Measurements from ENCODE around the gene CPA5. TPM values are rescaled to one million over a fixed set of nuclear protein-coding genes. Genes with fewer than 3 reads are reported as not detected.
A peak's percentile ranks its signal among the peaks of the same experiment; 100 is the strongest.

Gene CPA5
- total and polyA plus RNA-seq, 10 of the 15 experiments (the other 5 are each of a cell fraction or from before 2014, with no cell fraction given), result 0.06 to 0.52 (median 0.29) TPM; not detected in 2

- no peak for TF ChIP-seq USF1 (IDR thresholded peaks at IDR 0.05; ENCODE audit: borderline replicate concordance, extremely low read length, insufficient read depth, low read depth, low read length)
- no peak for TF ChIP-seq TAF1 (IDR thresholded peaks at IDR 0.05; ENCODE audit: borderline replicate concordance, low read depth, low read length)
- no peak for TF ChIP-seq IRF3 (IDR thresholded peaks at IDR 0.05)
- TF ChIP-seq SKIL (IDR thresholded peaks at IDR 0.05; ENCODE audit: low read depth, poor library complexity, severe bottlenecking), result no peak
- no peak for TF ChIP-seq SMAD1 (IDR thresholded peaks at IDR 0.05; ENCODE audit: low read depth, partially characterized antibody)
- no peak for TF ChIP-seq JUND (IDR thresholded peaks at IDR 0.05; ENCODE audit: low read depth, low read length)
- TF ChIP-seq CTCF (IDR thresholded peaks at IDR 0.05 in 2 of 3, conservative IDR thresholded peaks at IDR 0.05 in 1 of 3; ENCODE audit: control insufficient read depth in 2 of 3, extremely low read depth in 1 of 3, insufficient read depth in 1 of 3, low read depth in 3 of 3, low read length in 3 of 3), result no peak
- TF ChIP-seq MYB (IDR thresholded peaks at IDR 0.05; ENCODE audit: borderline replicate concordance, low read depth, low read length), result no peak
- TF ChIP-seq GABPA (IDR thresholded peaks at IDR 0.05; ENCODE audit: low read depth), result no peak
- no peak for TF ChIP-seq E2F8 (IDR thresholded peaks at IDR 0.05; ENCODE audit: low read depth, partially characterized antibody)
- no peak for TF ChIP-seq USF2 (IDR thresholded peaks at IDR 0.05; ENCODE audit: borderline replicate concordance, low read depth, low read length)
- TF ChIP-seq ZBED1 (IDR thresholded peaks at IDR 0.05; ENCODE audit: borderline replicate concordance), result peak; percentile 37; the same call in 1 of the 2 replicates
- no peak for TF ChIP-seq RELA (IDR thresholded peaks at IDR 0.05; ENCODE audit: borderline replicate concordance, partially characterized antibody)
Observed at GRCh38 chr7:130363026-130363847, 18.6 kb downstream of the CPA5 start (continued).

Measured in GM12878 (cell line).